ENCODE data around the gene LRFN2. TPM values are rescaled to one million over a fixed set of nuclear protein-coding genes. Genes with fewer than 3 reads are reported as not detected.

The LRFN2 gene
- total RNA-seq, 6 donors from 2014 or later = 0.06 to 0.20 TPM; not detected in 4

DNA sequence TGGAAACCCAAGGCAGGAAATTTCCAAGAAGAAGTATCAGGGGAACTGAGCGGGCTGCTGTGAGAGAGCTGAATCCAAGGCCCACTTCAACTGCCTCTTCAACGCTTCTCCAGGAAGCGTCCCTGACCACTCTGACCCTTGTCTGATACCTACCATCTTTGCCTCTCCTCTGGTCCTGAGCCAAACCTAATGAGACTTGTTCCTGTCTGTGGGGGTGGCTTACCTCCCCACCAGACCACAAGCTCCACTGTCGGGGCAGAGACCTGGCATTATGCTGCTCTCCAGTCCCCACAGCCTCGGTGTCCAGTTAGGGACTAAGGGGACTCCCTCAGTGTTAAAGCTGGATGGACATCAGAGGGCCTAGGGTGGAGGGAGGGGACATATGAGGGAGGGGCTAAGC lies 49.7 kb downstream of the LRFN2 start:
- Histone ChIP-seq H3K27ac (no peak overlapping the region), H3K4me1 (no peaks in the 10 kb centered on the region), H3K9me3 (no peaks in the 10 kb centered on the region), H3K4me3 (no peak overlapping the region), H3K27me3 (no peaks in the 10 kb centered on the region), H3K36me3 (no peaks in the 10 kb centered on the region)
- WGBS, 2 donors = 81 to 100% methylated on average over 1 to 5 of the region's 5 CpGs
- TF ChIP-seq EP300 (IDR thresholded peaks at IDR 0.05) = no peak
- no peak for TF ChIP-seq CTCF (IDR thresholded peaks at IDR 0.05)
- TF ChIP-seq POLR2A (IDR thresholded peaks at IDR 0.05) = no peak
- TF ChIP-seq POLR2AphosphoS5 (IDR thresholded peaks at IDR 0.05) = no peak
- DNase-seq (no peak), ATAC-seq (ENCODE audit: low FRiP score in 2 of 2) (no peak)

- Histone ChIP-seq H3K9me3 (no peaks in the 10 kb centered on the region), H3K27me3 (no peaks in the 10 kb centered on the region), H3K4me3 (no peak overlapping the region), H3K27ac (no peak overlapping the region), H3K36me3 (no peaks in the 10 kb centered on the region), H3K4me1 (no peaks in the 10 kb centered on the region)
- DNase-seq (no peak), ATAC-seq (ENCODE audit: low FRiP score in 2 of 2) (no peak)
- TF ChIP-seq POLR2A (IDR thresholded peaks at IDR 0.05) = no peak
- no peak for TF ChIP-seq CTCF (IDR thresholded peaks at IDR 0.05)
- TF ChIP-seq POLR2AphosphoS5 (IDR thresholded peaks at IDR 0.05) = no peak
- no peak for TF ChIP-seq EP300 (IDR thresholded peaks at IDR 0.05)
- WGBS, 2 donors = 46 to 67% methylated on average over 3 of the region's 3 CpGs
These were observed 50.7 kb downstream of the LRFN2 start for GRCh38 chr6:40536442-40536841.

DNA sequence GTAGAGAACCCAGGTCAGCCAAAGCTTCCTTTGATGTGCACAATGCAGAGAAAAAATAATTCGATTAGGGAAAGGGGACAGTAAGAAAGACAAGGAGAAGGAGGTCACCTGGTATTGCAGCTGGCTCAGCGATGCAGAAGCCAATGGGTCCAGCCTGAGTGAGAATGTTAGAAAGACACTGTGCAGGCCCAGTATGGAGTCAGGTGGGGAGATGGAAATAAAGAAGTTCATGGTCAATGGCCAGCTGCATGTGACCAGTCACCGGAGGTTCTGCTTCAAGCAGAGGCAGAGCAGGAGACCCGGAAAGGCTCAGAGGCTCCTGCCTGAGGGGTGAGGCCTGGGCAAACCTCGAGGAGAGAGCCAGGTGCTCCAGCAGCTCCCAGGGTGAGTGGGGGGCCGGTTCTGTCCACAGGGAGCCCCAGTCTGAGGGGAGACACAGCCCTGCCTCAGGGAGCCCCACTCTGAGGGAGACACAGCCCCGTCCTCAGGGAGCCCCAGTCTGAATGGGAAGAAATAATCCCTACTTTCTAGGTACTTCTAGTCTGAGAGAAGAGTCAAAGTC lies 51.3 kb downstream of the LRFN2 start:
- WGBS, 2 donors = 82 to 90% methylated on average over 5 to 7 of the region's 7 CpGs
- no peaks in the 10 kb centered on the region for H3K36me3 ChIP-seq
- no peaks in the 10 kb centered on the region for H3K9me3 ChIP-seq
- no peak overlapping the region for H3K4me3 ChIP-seq
- ATAC-seq (ENCODE audit: low FRiP score in 2 of 2) (no peak), DNase-seq (no peak)
- H3K27me3 ChIP-seq = no peaks in the 10 kb centered on the region
- no peak overlapping the region for H3K27ac ChIP-seq
- TF ChIP-seq CTCF (IDR thresholded peaks at IDR 0.05) (no peak), EP300 (IDR thresholded peaks at IDR 0.05) (no peak), POLR2AphosphoS5 (IDR thresholded peaks at IDR 0.05) (no peak), POLR2A (IDR thresholded peaks at IDR 0.05) (no peak)
- no peaks in the 10 kb centered on the region for H3K4me1 ChIP-seq

DNA sequence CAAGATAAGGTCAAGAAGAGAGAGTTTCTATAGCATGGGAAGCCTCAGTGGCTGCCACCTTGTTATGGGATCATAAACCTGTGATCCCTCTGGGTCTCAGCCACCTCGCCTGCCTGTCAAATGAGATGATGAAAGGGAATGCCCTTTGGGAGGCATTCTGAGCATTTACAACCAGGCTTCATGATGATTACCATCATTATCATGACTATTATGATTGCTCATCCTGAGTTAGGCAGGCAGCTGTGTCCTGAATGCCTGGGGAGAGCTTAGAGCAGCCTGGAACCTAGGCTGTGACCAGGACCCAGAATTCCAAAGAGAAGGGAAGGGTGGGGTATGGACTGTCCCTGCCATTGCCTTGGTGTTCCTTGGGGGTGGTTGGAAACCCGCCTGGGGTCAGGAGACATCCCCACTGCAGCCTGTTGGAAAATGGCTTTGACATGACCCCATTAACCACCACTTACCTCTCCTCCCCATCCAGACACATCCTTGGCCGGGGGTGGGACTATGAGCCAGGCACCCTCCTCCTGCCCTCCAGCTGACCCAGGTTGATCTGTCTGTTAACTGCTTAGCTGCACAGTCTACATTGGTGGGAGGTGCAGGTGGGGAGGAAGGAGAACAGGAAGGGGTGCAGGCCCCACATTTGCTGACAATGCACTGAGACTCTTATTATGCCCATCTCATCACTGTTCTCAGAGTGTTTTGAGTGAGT lies 51.9 kb downstream of the LRFN2 start:
- Histone ChIP-seq H3K36me3 (no peaks in the 10 kb centered on the region), H3K27me3 (no peaks in the 10 kb centered on the region), H3K4me1 (no peaks in the 10 kb centered on the region), H3K9me3 (no peaks in the 10 kb centered on the region), H3K4me3 (no peak overlapping the region), H3K27ac (no peak overlapping the region)
- DNase-seq (no peak), ATAC-seq (ENCODE audit: low FRiP score in 2 of 2) (no peak)
- 78 to 100% methylated on average over 1 to 3 of the region's 3 CpGs for WGBS, 2 donors
- TF ChIP-seq CTCF (IDR thresholded peaks at IDR 0.05) = no peak
- no peak for TF ChIP-seq EP300 (IDR thresholded peaks at IDR 0.05)
- TF ChIP-seq POLR2A (IDR thresholded peaks at IDR 0.05) = no peak
- TF ChIP-seq POLR2AphosphoS5 (IDR thresholded peaks at IDR 0.05) = no peak
